Right atrium auricular region (tissue), 2 donors: ENCODE data around the gene TLCD1. TPM values are rescaled to one million over a fixed set of nuclear protein-coding genes. Genes with fewer than 3 reads are reported as not detected.
"Not testable (repeated sequence)": the region's sequence is repeated elsewhere in the genome, so short reads cannot be mapped to it uniquely, and the experiment has no call there.

Experiments
- DNase-seq: peaks from one replicate; pipeline ENCODE4 v3.0.0-alpha.2; 2019; ENCODE audit warnings: low spot score
- H3K27ac ChIP-seq, 2 donors: fragments of 200-600 bp; sonication (generic); 1 replicate in 1 of 2; 2 replicates in 1 of 2; pipeline ENCODE4 v1.5.1; 2016 to 2019
- H3K27me3 ChIP-seq, 2 donors: fragments of 200-600 bp; sonication (generic); one replicate each; pipeline versions ENCODE4 v1.5.1 to v1.6.0; 2017 to 2019
- H3K36me3 ChIP-seq: fragments of 200-600 bp; sonication (generic); one replicate; pipeline ENCODE4 v1.5.1; 2016
- H3K4me1 ChIP-seq, 2 donors: fragments of 200-600 bp; sonication (generic); one replicate each; pipeline versions ENCODE4 v1.5.1 to v1.6.0; 2017 to 2019
- H3K4me3 ChIP-seq, 2 donors: fragments of 200-600 bp; sonication (generic); 1 replicate in 1 of 2; 2 replicates in 1 of 2; pipeline ENCODE4 v1.5.1; 2017 to 2019; ENCODE audit warnings: mild to moderate bottlenecking in 1 of 2, moderate library complexity in 1 of 2
- H3K9me3 ChIP-seq, 2 donors: fragments of 200-600 bp; sonication (generic); one replicate each; pipeline ENCODE4 v1.5.1; 2019
- CTCF ChIP-seq, 2 donors: fragments of 200-600 bp; sonication (generic); IDR thresholded peaks; one replicate each; pipeline ENCODE4 v1.5.1; 2019; ENCODE audit warnings: antibody characterized with exemption in 2 of 2
- total RNA-seq, 2 donors: library from RNA; depleted of rRNA; stranded (reverse); fragments of >200 nt; gene quantifications; one replicate each; pipeline ENCODE4 v1.1.0, GENCODE V29; 2016

The TLCD1 gene
- total RNA-seq, 2 donors from 2014 or later: 1.7 TPM; not detected in 1

DNA sequence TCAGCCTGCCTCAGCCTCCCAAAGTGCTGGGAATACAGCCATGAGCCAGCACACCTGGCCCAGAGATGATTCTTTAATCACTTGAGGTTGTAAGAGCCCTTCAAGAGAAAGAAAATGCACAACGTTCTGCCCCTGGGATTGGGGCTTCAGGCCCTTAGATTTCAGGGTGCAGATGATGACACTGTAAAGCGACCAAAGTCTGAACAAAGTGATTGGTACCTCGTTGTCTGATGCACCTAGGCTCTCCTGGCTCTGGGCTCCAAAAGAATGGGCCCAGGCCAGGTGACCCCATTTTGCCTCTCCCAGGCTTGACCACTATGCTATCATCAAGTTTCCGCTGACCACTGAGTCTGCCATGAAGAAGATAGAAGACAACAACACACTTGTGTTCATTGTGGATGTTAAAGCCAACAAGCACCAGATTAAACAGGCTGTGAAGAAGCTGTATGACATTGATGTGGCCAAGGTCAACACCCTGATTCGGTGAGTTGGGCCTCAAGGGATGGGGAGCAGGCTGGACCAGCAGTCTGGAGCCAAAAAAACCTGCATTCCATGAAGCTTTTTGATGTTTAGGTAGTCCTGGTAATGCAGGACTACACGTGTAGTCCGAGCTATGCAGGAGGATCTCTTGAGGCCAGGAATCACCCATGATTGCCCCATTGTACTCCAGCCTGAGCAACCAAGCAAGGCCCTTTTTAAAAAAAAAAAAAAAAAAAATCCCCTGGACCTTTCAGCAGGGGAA is 3.4 kb downstream of the TLCD1 start:
- Histone ChIP-seq H3K27ac (no peak overlapping the region), H3K36me3 (peaks cover 40% of the 10 kb centered on the region), H3K4me3 (no peak overlapping the region), H3K9me3 (no peaks in the 10 kb centered on the region), H3K4me1 (peaks cover 0 to 62% of the 10 kb centered on the region in 2 donors), H3K27me3 (no peaks in the 10 kb centered on the region)
- no peak for DNase-seq
- no peak for TF ChIP-seq CTCF (IDR thresholded peaks at IDR 0.05)

DNA sequence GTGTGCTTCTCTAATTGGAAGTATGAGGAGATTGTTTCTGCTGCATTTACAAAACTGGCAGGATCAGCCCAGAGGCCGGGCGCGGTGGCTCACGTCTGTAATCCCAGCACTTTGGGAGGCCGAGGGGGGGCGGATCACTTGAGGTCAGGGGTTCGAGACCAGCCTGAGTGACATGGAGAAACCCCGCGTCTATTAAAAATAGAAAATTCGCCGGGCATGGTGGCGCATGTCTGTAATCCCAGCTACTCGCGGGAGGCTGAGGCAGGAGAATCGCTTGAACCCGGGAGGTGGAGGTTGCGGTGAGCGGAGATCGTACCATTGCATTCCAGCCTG is 5.1 kb downstream of the TLCD1 start:
- DNase-seq: not testable (repeated sequence)
- H3K4me1 ChIP-seq: peaks cover 0 to 62% of the 10 kb centered on the region in 2 donors

DNA sequence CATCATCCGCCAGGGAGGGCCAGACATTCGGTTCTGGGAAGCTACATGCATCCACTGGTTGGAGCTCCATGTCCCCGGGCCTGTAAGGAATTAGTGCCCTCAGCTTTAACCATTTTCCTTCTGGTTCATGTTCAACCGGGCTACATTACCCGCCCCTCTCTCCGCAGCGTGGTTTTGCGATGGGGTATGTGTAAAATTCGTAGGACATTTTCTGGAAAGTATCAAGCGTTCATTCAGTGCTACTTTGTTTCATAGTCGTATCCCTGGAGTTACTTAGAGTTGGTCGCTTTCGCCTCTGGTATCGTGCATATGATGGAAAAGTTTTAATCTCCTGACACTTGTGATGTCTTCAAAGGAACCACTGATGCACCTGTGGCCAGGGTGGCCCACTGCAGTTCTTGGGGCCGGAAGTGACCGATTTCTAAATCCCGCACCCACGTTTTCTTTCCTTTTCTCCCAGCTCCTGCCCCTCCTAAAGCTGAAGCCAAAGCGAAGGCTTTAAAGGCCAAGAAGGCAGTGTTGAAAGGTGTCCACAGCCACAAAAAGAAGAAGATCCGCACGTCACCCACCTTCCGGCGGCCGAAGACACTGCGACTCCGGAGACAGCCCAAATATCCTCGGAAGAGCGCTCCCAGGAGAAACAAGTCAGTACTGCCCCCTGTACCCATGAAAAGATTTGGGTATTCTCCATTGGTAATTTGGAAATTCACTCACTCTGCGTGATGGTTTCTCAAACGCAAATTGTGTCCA is 5.6 kb downstream of the TLCD1 start:
- peaks cover 0 to 57% of the 10 kb centered on the region in 2 donors for H3K4me1 ChIP-seq
- no peak for TF ChIP-seq CTCF (IDR thresholded peaks at IDR 0.05)
- H3K27ac ChIP-seq: peak overlapping the region; percentile 91 to 92
- H3K36me3 ChIP-seq: peaks cover 42% of the 10 kb centered on the region
- DNase-seq: no peak
- peak overlapping the region; percentile 86 to 88 for H3K4me3 ChIP-seq
- no peaks in the 10 kb centered on the region for H3K9me3 ChIP-seq
- H3K27me3 ChIP-seq: no peaks in the 10 kb centered on the region

More for the DNA sequence above, 5.1 kb downstream of the TLCD1 start:
- peak overlapping the region in 1 of 2 donors; percentile 91 for H3K27ac ChIP-seq
- H3K27me3 ChIP-seq, H3K9me3 ChIP-seq: not testable (repeated sequence)
- H3K36me3 ChIP-seq: peaks cover 40% of the 10 kb centered on the region
- H3K4me3 ChIP-seq: peak overlapping the region; percentile 86 to 88

GRCh38 chr17:28719021-28719433 is 7.0 kb downstream of the TLCD1 start:
- no peak for DNase-seq
- Histone ChIP-seq H3K9me3 (no peaks in the 10 kb centered on the region), H3K27me3 (no peaks in the 10 kb centered on the region), H3K4me1 (peaks cover 0 to 54% of the 10 kb centered on the region in 2 donors), H3K4me3 (peak overlapping the region; percentile 16 to 88), H3K36me3 (peaks cover 48% of the 10 kb centered on the region), H3K27ac (peak overlapping the region; percentile 91 to 92)
- TF ChIP-seq CTCF (IDR thresholded peaks at IDR 0.05): no peak

DNA sequence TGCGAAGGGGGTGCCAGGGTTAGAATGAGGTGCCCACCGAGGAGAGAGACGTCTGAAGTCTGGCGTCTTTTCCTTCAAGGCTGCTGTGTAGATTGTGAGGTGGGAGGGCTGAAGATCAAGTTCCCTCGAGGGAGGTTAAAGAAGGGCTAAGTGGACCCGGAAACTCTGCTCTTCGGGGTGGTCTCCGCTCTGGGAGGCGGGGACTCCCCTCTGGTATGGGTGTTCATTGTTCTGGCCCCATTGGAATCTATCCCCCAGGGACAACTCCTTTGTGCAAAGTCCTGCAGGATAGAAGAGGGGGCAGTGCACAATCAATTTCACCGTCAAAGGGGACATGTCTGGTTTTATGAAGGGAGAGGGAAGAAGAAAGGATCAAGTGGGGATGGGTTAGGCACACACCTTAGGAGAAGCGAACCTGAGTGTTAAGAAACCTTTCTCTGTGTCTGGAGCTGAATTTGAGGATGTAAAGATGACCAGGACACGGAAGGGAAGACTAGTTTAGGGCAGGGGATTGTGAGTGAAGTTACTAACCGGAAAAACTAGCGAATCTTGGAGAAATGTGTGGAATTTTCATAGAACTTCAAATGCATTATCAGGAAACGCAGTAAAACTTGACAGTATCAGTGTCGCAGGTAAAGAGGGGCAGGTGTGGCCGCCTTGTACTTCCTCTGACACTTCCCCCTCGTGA is 7.6 kb downstream of the TLCD1 start:
- H3K36me3 ChIP-seq: peaks cover 45% of the 10 kb centered on the region
- peaks cover 0 to 54% of the 10 kb centered on the region in 2 donors for H3K4me1 ChIP-seq
- peak overlapping the region; percentile 55 to 88 for H3K4me3 ChIP-seq

More for the DNA sequence above, 7.6 kb downstream of the TLCD1 start:
- no peak for TF ChIP-seq CTCF (IDR thresholded peaks at IDR 0.05)
- H3K9me3 ChIP-seq: no peaks in the 10 kb centered on the region
- peak overlapping the region; percentile 91 to 92 for H3K27ac ChIP-seq
- no peak for DNase-seq
- no peaks in the 10 kb centered on the region for H3K27me3 ChIP-seq
